Smooth muscle cell (in vitro differentiated cells): ENCODE measurements around the gene RNASE2. TPM values are rescaled to one million over a fixed set of nuclear protein-coding genes. Genes with fewer than 3 reads are reported as not detected.

Experiments
- DNase-seq: peaks from one replicate; lab custom pipeline; 2025; ENCODE audit not compliant: unreplicated experiment; lab: John Stamatoyannopoulos, UW
- H2AFZ ChIP-seq: fragments of 200-600 bp; sonication (generic); 2 replicates; pipeline ENCODE4 v1.6.0; 2016; ENCODE audit warnings: antibody characterized with exemption, low read depth, mild to moderate bottlenecking
- H3F3A ChIP-seq: fragments of 200-600 bp; sonication (generic); 2 replicates; pipeline ENCODE4 v1.6.0; 2017; ENCODE audit warnings: antibody characterized with exemption, low read depth
- H3K27ac ChIP-seq: fragments of 200-600 bp; sonication (generic); 2 replicates; pipeline ENCODE4 v1.5.1; 2016; ENCODE audit warnings: low read depth, mild to moderate bottlenecking
- H3K27me3 ChIP-seq: fragments of 200-600 bp; sonication (generic); 2 replicates; pipeline ENCODE4 v1.6.1; 2016; ENCODE audit warnings: low read depth, mild to moderate bottlenecking
- H3K36me3 ChIP-seq: fragments of 200-600 bp; sonication (generic); 2 replicates; pipeline ENCODE4 v1.5.1; 2016; ENCODE audit warnings: low read depth
- H3K4me1 ChIP-seq: fragments of 200-600 bp; sonication (generic); 2 replicates; pipeline ENCODE4 v1.5.1; 2016; ENCODE audit warnings: low read depth
- H3K4me2 ChIP-seq: fragments of 200-600 bp; sonication (generic); 2 replicates; pipeline ENCODE4 v1.6.0; 2016; ENCODE audit warnings: mild to moderate bottlenecking
- H3K4me3 ChIP-seq: fragments of 200-600 bp; sonication (generic); 2 replicates; pipeline ENCODE4 v1.5.1; 2016; ENCODE audit warnings: mild to moderate bottlenecking
- H3K79me2 ChIP-seq: fragments of 200-600 bp; sonication (generic); 2 replicates; pipeline ENCODE4 v1.6.0; 2016; ENCODE audit warnings: low read depth, mild to moderate bottlenecking
- H3K9ac ChIP-seq: fragments of 200-600 bp; sonication (generic); 2 replicates; pipeline ENCODE4 v1.6.0; 2016; ENCODE audit warnings: low read depth
- H3K9me3 ChIP-seq: fragments of 200-600 bp; sonication (generic); replicated peaks from 2 replicates; pipeline ENCODE4 v1.5.1; 2016; ENCODE audit warnings: low read depth
- H4K20me1 ChIP-seq: fragments of 200-600 bp; sonication (generic); 2 replicates; pipeline ENCODE4 v1.6.0; 2016; ENCODE audit warnings: low read depth
- CTCF ChIP-seq: fragments of 200-600 bp; sonication (generic); IDR thresholded peaks from 2 replicates; pipeline ENCODE4 v1.5.1; 2017; ENCODE audit warnings: borderline replicate concordance, mild to moderate bottlenecking, antibody characterized with exemption; ENCODE audit not compliant: insufficient read depth, poor library complexity, severe bottlenecking
- WGBS: methylation state at CpG from one replicate; pipeline ENCODE4 v1.1.7; 2016; ENCODE audit warnings: low lambda C conversion rate; 5-methylcytosine and 5-hydroxymethylcytosine counted together
- polyA plus RNA-seq: library from polyadenylated mRNA; unstranded; fragments of >200 nt; fragmentation: Nextera tagmentation; extraction: Ambion mirVana; gene quantifications from 2 replicates; pipeline ENCODE4 v1.2.1, GENCODE V29; 2016
- total RNA-seq: library from RNA; depleted of rRNA; stranded (reverse); fragments of >200 nt; gene quantifications from 2 replicates; pipeline ENCODE4 v1.2.3, GENCODE V29; 2014

Gene RNASE2
- total and polyA plus RNA-seq, 2 experiments from 2014 or later: not detected

- Histone ChIP-seq H3K4me1 (peaks cover 3% of the 10 kb centered on the region), H3K4me2 (peak overlapping the region; percentile 91), H3K27ac (peak overlapping the region; percentile 62), H3K9ac (peak overlapping the region; percentile 31), H3K9me3 (no peaks in the 10 kb centered on the region), H3F3A (peaks cover 6% of the 10 kb centered on the region), H3K4me3 (peak overlapping the region; percentile 63), H4K20me1 (no peaks in the 10 kb centered on the region), H3K36me3 (no peaks in the 10 kb centered on the region), H2AFZ (peak overlapping the region; percentile 93), H3K27me3 (no peaks in the 10 kb centered on the region), H3K79me2 (no peaks in the 10 kb centered on the region)
- WGBS: 2% methylated on average over 46 of the region's 47 CpGs
- peak; percentile 71 for DNase-seq
- TF ChIP-seq CTCF: peak; percentile 88
Observed at GRCh38 chr14:20970983-20971704, 15.9 kb downstream of the RNASE2 start.

- Histone ChIP-seq H3K4me3 (peak overlapping the region; percentile 63), H3K9me3 (no peaks in the 10 kb centered on the region), H3K9ac (peak overlapping the region; percentile 28), H3K27ac (peak overlapping the region; percentile 62), H3K4me2 (peak overlapping the region; percentile 91), H3K27me3 (no peaks in the 10 kb centered on the region), H3F3A (peaks cover 6% of the 10 kb centered on the region), H2AFZ (peak overlapping the region; percentile 93), H3K36me3 (no peaks in the 10 kb centered on the region), H3K79me2 (no peaks in the 10 kb centered on the region), H4K20me1 (no peaks in the 10 kb centered on the region), H3K4me1 (peaks cover 3% of the 10 kb centered on the region)
- WGBS: 7% methylated on average over 8 of the region's 8 CpGs
- TF ChIP-seq CTCF: no peak
- DNase-seq: no peak
Observed at GRCh38 chr14:20971705-20972021, 16.4 kb downstream of the RNASE2 start.

DNA sequence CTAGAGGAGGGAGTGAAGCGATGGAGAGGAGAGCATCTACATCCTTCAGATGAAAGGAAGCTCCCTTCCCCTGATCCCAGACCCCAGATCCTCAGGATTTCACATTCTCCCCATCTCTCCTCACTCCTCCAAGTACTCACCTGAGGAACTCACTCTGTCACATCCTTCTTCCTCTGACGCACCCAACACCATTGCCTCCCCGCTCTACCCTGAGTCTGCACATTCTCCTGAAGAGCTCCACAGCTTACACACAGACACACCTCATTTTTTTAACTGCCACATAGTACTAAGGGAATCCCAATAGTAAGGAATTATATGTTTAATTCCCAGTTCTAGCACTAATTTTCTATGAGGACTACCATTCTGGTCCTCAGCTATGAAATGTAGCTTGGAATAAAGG is 18.2 kb downstream of the RNASE2 start:
- no peak overlapping the region for H2AFZ ChIP-seq
- peaks cover 6% of the 10 kb centered on the region for H3F3A ChIP-seq
- no peak overlapping the region for H3K4me2 ChIP-seq
- H3K79me2 ChIP-seq: no peaks in the 10 kb centered on the region
- 88% methylated on average over 3 of the region's 3 CpGs for WGBS
- no peak for TF ChIP-seq CTCF
- H3K27me3 ChIP-seq: no peaks in the 10 kb centered on the region
- H3K36me3 ChIP-seq: no peaks in the 10 kb centered on the region
- no peak for DNase-seq
- no peaks in the 10 kb centered on the region for H3K9me3 ChIP-seq
- H3K4me3 ChIP-seq: no peak overlapping the region
- H3K9ac ChIP-seq: no peak overlapping the region
- H3K27ac ChIP-seq: no peak overlapping the region
- peaks cover 3% of the 10 kb centered on the region for H3K4me1 ChIP-seq
- no peaks in the 10 kb centered on the region for H4K20me1 ChIP-seq

GRCh38 chr14:20976291-20976690 is 21.0 kb downstream of the RNASE2 start:
- Histone ChIP-seq H2AFZ (no peak overlapping the region), H3K79me2 (no peaks in the 10 kb centered on the region), H3F3A (peaks cover 6% of the 10 kb centered on the region), H3K9ac (no peak overlapping the region), H3K27ac (no peak overlapping the region), H3K36me3 (no peaks in the 10 kb centered on the region), H3K4me3 (no peak overlapping the region), H3K9me3 (no peaks in the 10 kb centered on the region), H4K20me1 (no peaks in the 10 kb centered on the region), H3K4me2 (no peak overlapping the region), H3K27me3 (no peaks in the 10 kb centered on the region), H3K4me1 (peaks cover 3% of the 10 kb centered on the region)
- 100% methylated on average over 1 of the region's 1 CpG for WGBS
- DNase-seq: no peak
- TF ChIP-seq CTCF: no peak
